Neural cell (in vitro differentiated cells): Measurements from ENCODE around the gene MYO5C. TPM values are rescaled to one million over a fixed set of nuclear protein-coding genes. Genes with fewer than 3 reads are reported as not detected.

Source experiments
- H2AFZ ChIP-seq: fragments of 200-600, 300-800 bp; sonication (generic), shearing (Covaris generic); 2 replicates; pipeline ENCODE4 v1.6.0; 2014; ENCODE audit warnings: low read depth, mild to moderate bottlenecking, antibody characterized with exemption, low read length, moderate library complexity
- H3F3A ChIP-seq: fragments of 200-600 bp; shearing (Covaris generic); 2 replicates; pipeline ENCODE4 v1.6.1; 2016; ENCODE audit warnings: mild to moderate bottlenecking, moderate library complexity, mixed read lengths, antibody characterized with exemption, low read length; ENCODE audit not compliant: insufficient read depth, poor library complexity, severe bottlenecking
- H3K27ac ChIP-seq: fragments of 200-600, 300-800 bp; sonication (generic), shearing (Covaris generic); 2 replicates; pipeline ENCODE4 v1.5.1; 2014; ENCODE audit warnings: mild to moderate bottlenecking, low read length, moderate library complexity
- H3K27me3 ChIP-seq: fragments of 300-800, 200-600 bp; sonication (generic), shearing (Covaris generic); 2 replicates; pipeline ENCODE4 v1.6.0; 2014; ENCODE audit warnings: mild to moderate bottlenecking, low read depth, low read length, moderate library complexity; ENCODE audit not compliant: insufficient read depth
- H3K36me3 ChIP-seq: fragments of 300-800, 200-600 bp; sonication (generic), shearing (Covaris generic); 2 replicates; pipeline ENCODE4 v1.5.1; 2014; ENCODE audit warnings: mild to moderate bottlenecking, antibody characterized with exemption, low read length, moderate library complexity; ENCODE audit not compliant: insufficient read depth
- H3K4me2 ChIP-seq: fragments of 300-800, 200-600 bp; sonication (generic), shearing (Covaris generic); 2 replicates; pipeline ENCODE4 v1.6.0; 2014; ENCODE audit warnings: mild to moderate bottlenecking, low read length
- H3K4me3 ChIP-seq: fragments of 300-800, 200-600 bp; sonication (generic), shearing (Covaris generic); 2 replicates; pipeline ENCODE4 v1.5.1; 2014; ENCODE audit warnings: mild to moderate bottlenecking, low read length, moderate library complexity
- H3K79me2 ChIP-seq: fragments of 200-600 bp; shearing (Covaris generic); replicated peaks from 2 replicates; pipeline ENCODE4 v1.6.0; 2014; ENCODE audit warnings: mild to moderate bottlenecking, low read length, moderate library complexity; ENCODE audit not compliant: insufficient read depth
- H3K9ac ChIP-seq: fragments of 300-800, 200-600 bp; sonication (generic), shearing (Covaris generic); 2 replicates; pipeline ENCODE4 v1.6.1; 2016; ENCODE audit warnings: mild to moderate bottlenecking, low read length, mixed read lengths
- H3K9me2 ChIP-seq: fragments of 200-600 bp; shearing (Covaris generic); 2 replicates; pipeline ENCODE4 v1.6.1; 2016; ENCODE audit warnings: mild to moderate bottlenecking, low read length, mixed read lengths; ENCODE audit not compliant: insufficient read depth
- H3K9me3 ChIP-seq: fragments of 200-600, 300-800 bp; sonication (generic), shearing (Covaris generic); 2 replicates; pipeline ENCODE4 v1.6.1; 2016; ENCODE audit warnings: mild to moderate bottlenecking, mixed run types, low read length, moderate library complexity, mixed read lengths
- H4K20me1 ChIP-seq: fragments of 200-600 bp; shearing (Covaris generic); 2 replicates; pipeline ENCODE4 v1.6.1; 2016; ENCODE audit warnings: mild to moderate bottlenecking, mixed run types; ENCODE audit not compliant: insufficient read depth
- CTCF ChIP-seq: fragments of 450-650 bp; IDR thresholded peaks from 2 replicates; pipeline ENCODE4 v1.5.1; 2014; ENCODE audit warnings: antibody characterized with exemption, mild to moderate bottlenecking, moderate library complexity; ENCODE audit not compliant: poor library complexity, severe bottlenecking
- EP300 ChIP-seq: fragments of 450-650 bp; conservative IDR thresholded peaks from 2 replicates; pipeline ENCODE4 v1.6.1; 2014; ENCODE audit warnings: antibody characterized with exemption, mild to moderate bottlenecking, moderate library complexity; ENCODE audit not compliant: poor library complexity, severe bottlenecking
- EZH2 ChIP-seq: fragments of 200-600, 300-800 bp; shearing (Covaris generic), sonication (generic); IDR thresholded peaks from 2 replicates; pipeline ENCODE4 v1.6.1; 2014; ENCODE audit warnings: antibody characterized with exemption, low read length, borderline replicate concordance, mild to moderate bottlenecking; ENCODE audit not compliant: insufficient read depth, poor library complexity, severe bottlenecking
- MXI1 ChIP-seq: fragments of 450-650 bp; conservative IDR thresholded peaks from 2 replicates; pipeline ENCODE4 v1.6.1; 2014; ENCODE audit warnings: antibody characterized with exemption, mild to moderate bottlenecking; ENCODE audit not compliant: poor library complexity, severe bottlenecking
- POLR2AphosphoS5 ChIP-seq: IDR thresholded peaks from 2 replicates; pipeline ENCODE4 v1.6.1; 2012
- RAD21 ChIP-seq: fragments of 450-650 bp; conservative IDR thresholded peaks from 2 replicates; pipeline ENCODE4 v1.6.1; 2014; ENCODE audit warnings: antibody characterized with exemption, mild to moderate bottlenecking, moderate library complexity
- REST ChIP-seq: IDR thresholded peaks from 2 replicates; pipeline ENCODE4 v1.6.1; 2012; ENCODE audit warnings: borderline replicate concordance
- SMC3 ChIP-seq: fragments of 450-650 bp; conservative IDR thresholded peaks from 2 replicates; pipeline ENCODE4 v1.6.1; 2014; ENCODE audit warnings: antibody characterized with exemption, mild to moderate bottlenecking, moderate library complexity; ENCODE audit not compliant: poor library complexity
- TAF1 ChIP-seq: IDR thresholded peaks from 2 replicates; pipeline ENCODE4 v1.6.1; 2012; ENCODE audit warnings: low read depth
- polyA plus RNA-seq: library from polyadenylated mRNA; depleted of rRNA; stranded (reverse); fragments of >200 nt; gene quantifications from 2 replicates; pipeline ENCODE4 v1.2.3, GENCODE V29; 2014

MYO5C gene
- polyA plus RNA-seq, 1 donor from 2014 or later: 0.77 TPM

- no peaks in the 10 kb centered on the region for H3K9me2 ChIP-seq
- H4K20me1 ChIP-seq: no peaks in the 10 kb centered on the region
- H3K9ac ChIP-seq: no peak overlapping the region
- no peak overlapping the region for H2AFZ ChIP-seq
- no peaks in the 10 kb centered on the region for H3K36me3 ChIP-seq
- no peak overlapping the region for H3K27ac ChIP-seq
- H3F3A ChIP-seq: no peaks in the 10 kb centered on the region
- no peak for TF ChIP-seq TAF1
- no peak for TF ChIP-seq EP300
- TF ChIP-seq REST: no peak
- TF ChIP-seq SMC3: no peak
- TF ChIP-seq RAD21: no peak
- no peak for TF ChIP-seq EZH2
- no peak for TF ChIP-seq CTCF
- no peak for TF ChIP-seq POLR2AphosphoS5
- no peaks in the 10 kb centered on the region for H3K79me2 ChIP-seq
- no peaks in the 10 kb centered on the region for H3K27me3 ChIP-seq
- H3K9me3 ChIP-seq: no peaks in the 10 kb centered on the region
- no peak overlapping the region for H3K4me3 ChIP-seq
- H3K4me2 ChIP-seq: no peak overlapping the region
These were observed 42.8 kb downstream of the MYO5C start for GRCh38 chr15:52252781-52253180.

GRCh38 chr15:52251144-52251860 lies 44.3 kb downstream of the MYO5C start:
- Histone ChIP-seq H4K20me1 (no peaks in the 10 kb centered on the region), H3K27ac (no peak overlapping the region), H2AFZ (no peak overlapping the region), H3K27me3 (no peaks in the 10 kb centered on the region), H3K9ac (no peak overlapping the region), H3K9me2 (no peaks in the 10 kb centered on the region), H3F3A (no peaks in the 10 kb centered on the region), H3K79me2 (no peaks in the 10 kb centered on the region), H3K9me3 (no peaks in the 10 kb centered on the region), H3K4me3 (no peak overlapping the region), H3K4me2 (no peak overlapping the region), H3K36me3 (no peaks in the 10 kb centered on the region)
- TF ChIP-seq TAF1 (no peak), SMC3 (no peak), RAD21 (no peak), EP300 (no peak), MXI1 (no peak), CTCF (no peak), POLR2AphosphoS5 (no peak), EZH2 (no peak), REST (no peak)
